ENCODE measurements around the gene EPC1.

GRCh38 chr10:32266566-32266965 is 80.4 kb downstream of the EPC1 start:
- no peak for TF ChIP-seq MAX (IDR thresholded peaks at IDR 0.05)
- no peak for TF ChIP-seq CREB1 (IDR thresholded peaks at IDR 0.05; ENCODE audit: low read depth)
- TF ChIP-seq REST (IDR thresholded peaks at IDR 0.05; ENCODE audit: low read depth), result no peak
- no peak for TF ChIP-seq EGR1 (IDR thresholded peaks at IDR 0.05)
- no peak for TF ChIP-seq TAF1 (IDR thresholded peaks at IDR 0.05; ENCODE audit: low read depth)
